Panc1 (cell line): Measurements from ENCODE around the gene TRDMT1. TPM values are rescaled to one million over a fixed set of nuclear protein-coding genes. Genes with fewer than 3 reads are reported as not detected.

ENCODE experiments used
- ATAC-seq: fragments of 200-7000 bp; cut with Tn5 transposase; 2 replicates; pipeline ENCODE4 v1.9.1; 2020; ENCODE audit warnings: mild to moderate bottlenecking, moderate library complexity
- BruUV-seq: library from RNA; stranded (reverse); fragments of 400-500 nt; replicated peaks from 2 replicates; lab custom pipeline; 2021; lab: Mats Ljungman, UMichigan
- CTCF ChIA-PET: fragments of 300-600 bp; sonication (Branson Sonifier 250); formaldehyde crosslinking; loops from one replicate; lab custom pipeline; 2022; ENCODE audit warnings: antibody characterized with exemption; lab: Charles Lee
- POLR2A ChIA-PET: fragments of 300-600 bp; sonication (Branson Sonifier 250); formaldehyde crosslinking; loops from one replicate; lab custom pipeline; 2022; ENCODE audit warnings: antibody characterized with exemption; lab: Charles Lee
- DNase-seq: peaks from one replicate; pipeline ENCODE4 v3.0.0-alpha.2; 2010; ENCODE audit warnings: low read depth, low spot score
- H3K27ac ChIP-seq: 2 replicates; pipeline ENCODE4 v1.5.1; 2011; ENCODE audit warnings: mild to moderate bottlenecking, low read length, inconsistent platforms
- H3K27me3 ChIP-seq: fragments of 200-500 bp; sonication (Bioruptor generic); 2 replicates; pipeline ENCODE4 v1.6.0; 2014; ENCODE audit warnings: low read length, inconsistent platforms; ENCODE audit not compliant: control insufficient read depth, insufficient read depth
- H3K36me3 ChIP-seq: fragments of 200-500 bp; sonication (Bioruptor generic); 2 replicates; pipeline ENCODE4 v1.5.1; 2014; ENCODE audit warnings: inconsistent platforms, mild to moderate bottlenecking, low read length, moderate library complexity; ENCODE audit not compliant: control insufficient read depth, insufficient read depth
- H3K4me1 ChIP-seq: 2 replicates; pipeline ENCODE4 v1.5.1; 2011; ENCODE audit warnings: inconsistent platforms, mild to moderate bottlenecking, low read length, moderate library complexity; ENCODE audit not compliant: control insufficient read depth, insufficient read depth
- H3K4me3 ChIP-seq, 2 experiments: 2 replicates each; pipeline ENCODE4 v1.5.1; 2011 to 2012; ENCODE audit warnings: low read depth in 2 of 2, low read length in 2 of 2, mild to moderate bottlenecking in 2 of 2, inconsistent platforms in 1 of 2, moderate library complexity in 1 of 2
- H3K9me3 ChIP-seq: fragments of 200-500 bp; sonication (Bioruptor generic); 2 replicates; pipeline ENCODE4 v1.5.1; 2014; ENCODE audit warnings: low read depth, mild to moderate bottlenecking, inconsistent platforms, low read length, moderate library complexity; ENCODE audit not compliant: control insufficient read depth, insufficient read depth
- POLR2AphosphoS5 ChIP-seq: IDR thresholded peaks from 2 replicates; pipeline ENCODE4 v1.6.1; 2012; ENCODE audit warnings: mild to moderate bottlenecking, low read depth, low read length, moderate library complexity
- SIN3A ChIP-seq: IDR thresholded peaks from 2 replicates; pipeline ENCODE4 v1.6.1; 2012; ENCODE audit warnings: low read depth, mild to moderate bottlenecking, low read length, moderate library complexity, borderline replicate concordance; ENCODE audit not compliant: insufficient read depth
- TCF7L2 ChIP-seq: IDR thresholded peaks from 2 replicates; pipeline ENCODE4 v1.6.1; 2011; ENCODE audit warnings: mild to moderate bottlenecking, low read depth, low read length, inconsistent platforms
- in situ Hi-C: cut with HindIII; loops from 2 replicates; pipeline ENCODE4 v1.10.0; 2016; ENCODE audit warnings: low sequenced_read_pairs, low pct_unique_long_range_greater_than_20kb
- intact Hi-C: fragments of 100-400 bp; cut with micrococcal nuclease; formaldehyde crosslinking; loops from one replicate; pipeline ENCODE4 v1.10.0; 2022; ENCODE audit not compliant: unreplicated experiment
- total RNA-seq: library from RNA; stranded (reverse); gene quantifications from one replicate; pipeline ENCODE4 v1.2.1, GENCODE V29; 2021; ENCODE audit not compliant: unreplicated experiment
- TF ChIP-seq, protein P1 (sequence below), 2 experiments: IDR thresholded peaks; 2 replicates each; pipeline ENCODE4 v1.6.1; 2011 to 2012; ENCODE audit warnings: low read depth in 2 of 2, control low read depth in 1 of 2, low read length in 1 of 2, mild to moderate bottlenecking in 1 of 2, moderate library complexity in 1 of 2; ENCODE audit not compliant: insufficient read depth in 1 of 2
- TF ChIP-seq, protein P2 (sequence below): fragments of 450-650 bp; IDR thresholded peaks from 2 replicates; pipeline ENCODE4 v1.5.1; 2017; ENCODE audit warnings: mild to moderate bottlenecking

Gene TRDMT1
- total RNA-seq, 1 experiment from 2014 or later, result 7.6 TPM

DNA sequence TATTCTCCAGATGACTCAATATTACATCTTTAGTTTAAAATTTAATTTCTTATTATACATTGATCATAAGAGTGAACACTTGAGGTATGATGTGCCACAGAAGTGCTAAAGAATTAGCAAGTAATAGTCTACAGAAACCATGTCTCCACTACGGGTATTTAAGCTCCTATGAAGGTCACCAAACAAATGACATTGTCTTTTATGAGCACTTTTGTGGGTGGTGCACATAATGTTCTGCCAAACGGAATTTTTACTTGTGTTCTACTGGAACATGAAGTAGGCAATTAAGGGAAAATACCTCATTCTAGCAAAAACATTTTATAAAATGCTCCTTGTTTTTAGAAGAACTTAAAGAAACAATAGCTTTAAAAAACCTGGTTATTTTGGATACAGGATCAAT, 44.4 kb downstream of the TRDMT1 start:
- H3K4me3 ChIP-seq, result no peak overlapping the region
- H3K27ac ChIP-seq, result no peak overlapping the region; the same call in 1 of the 2 replicates
- ATAC-seq, result no peak
- in situ Hi-C loops (no loop called here), intact Hi-C loops (no loop called here)
- H3K4me1 ChIP-seq, result no peaks in the 10 kb centered on the region
- ChIA-PET CTCF (no interaction called here), POLR2A (no interaction called here)
- no peaks in the 10 kb centered on the region for H3K36me3 ChIP-seq
- no peaks in the 10 kb centered on the region for H3K9me3 ChIP-seq
- H3K27me3 ChIP-seq, result no peaks in the 10 kb centered on the region
- no TSS peak for BruUV-seq
- TF ChIP-seq, protein P1, sequence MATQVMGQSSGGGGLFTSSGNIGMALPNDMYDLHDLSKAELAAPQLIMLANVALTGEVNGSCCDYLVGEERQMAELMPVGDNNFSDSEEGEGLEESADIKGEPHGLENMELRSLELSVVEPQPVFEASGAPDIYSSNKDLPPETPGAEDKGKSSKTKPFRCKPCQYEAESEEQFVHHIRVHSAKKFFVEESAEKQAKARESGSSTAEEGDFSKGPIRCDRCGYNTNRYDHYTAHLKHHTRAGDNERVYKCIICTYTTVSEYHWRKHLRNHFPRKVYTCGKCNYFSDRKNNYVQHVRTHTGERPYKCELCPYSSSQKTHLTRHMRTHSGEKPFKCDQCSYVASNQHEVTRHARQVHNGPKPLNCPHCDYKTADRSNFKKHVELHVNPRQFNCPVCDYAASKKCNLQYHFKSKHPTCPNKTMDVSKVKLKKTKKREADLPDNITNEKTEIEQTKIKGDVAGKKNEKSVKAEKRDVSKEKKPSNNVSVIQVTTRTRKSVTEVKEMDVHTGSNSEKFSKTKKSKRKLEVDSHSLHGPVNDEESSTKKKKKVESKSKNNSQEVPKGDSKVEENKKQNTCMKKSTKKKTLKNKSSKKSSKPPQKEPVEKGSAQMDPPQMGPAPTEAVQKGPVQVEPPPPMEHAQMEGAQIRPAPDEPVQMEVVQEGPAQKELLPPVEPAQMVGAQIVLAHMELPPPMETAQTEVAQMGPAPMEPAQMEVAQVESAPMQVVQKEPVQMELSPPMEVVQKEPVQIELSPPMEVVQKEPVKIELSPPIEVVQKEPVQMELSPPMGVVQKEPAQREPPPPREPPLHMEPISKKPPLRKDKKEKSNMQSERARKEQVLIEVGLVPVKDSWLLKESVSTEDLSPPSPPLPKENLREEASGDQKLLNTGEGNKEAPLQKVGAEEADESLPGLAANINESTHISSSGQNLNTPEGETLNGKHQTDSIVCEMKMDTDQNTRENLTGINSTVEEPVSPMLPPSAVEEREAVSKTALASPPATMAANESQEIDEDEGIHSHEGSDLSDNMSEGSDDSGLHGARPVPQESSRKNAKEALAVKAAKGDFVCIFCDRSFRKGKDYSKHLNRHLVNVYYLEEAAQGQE (IDR thresholded peaks at IDR 0.05; ENCODE audit: insufficient read depth in 1 of 2, low read depth in 2 of 2, low read length in 1 of 2), result no peak
- TF ChIP-seq TCF7L2 (no peak), POLR2AphosphoS5 (no peak), SIN3A (no peak)
- TF ChIP-seq, protein P2, sequence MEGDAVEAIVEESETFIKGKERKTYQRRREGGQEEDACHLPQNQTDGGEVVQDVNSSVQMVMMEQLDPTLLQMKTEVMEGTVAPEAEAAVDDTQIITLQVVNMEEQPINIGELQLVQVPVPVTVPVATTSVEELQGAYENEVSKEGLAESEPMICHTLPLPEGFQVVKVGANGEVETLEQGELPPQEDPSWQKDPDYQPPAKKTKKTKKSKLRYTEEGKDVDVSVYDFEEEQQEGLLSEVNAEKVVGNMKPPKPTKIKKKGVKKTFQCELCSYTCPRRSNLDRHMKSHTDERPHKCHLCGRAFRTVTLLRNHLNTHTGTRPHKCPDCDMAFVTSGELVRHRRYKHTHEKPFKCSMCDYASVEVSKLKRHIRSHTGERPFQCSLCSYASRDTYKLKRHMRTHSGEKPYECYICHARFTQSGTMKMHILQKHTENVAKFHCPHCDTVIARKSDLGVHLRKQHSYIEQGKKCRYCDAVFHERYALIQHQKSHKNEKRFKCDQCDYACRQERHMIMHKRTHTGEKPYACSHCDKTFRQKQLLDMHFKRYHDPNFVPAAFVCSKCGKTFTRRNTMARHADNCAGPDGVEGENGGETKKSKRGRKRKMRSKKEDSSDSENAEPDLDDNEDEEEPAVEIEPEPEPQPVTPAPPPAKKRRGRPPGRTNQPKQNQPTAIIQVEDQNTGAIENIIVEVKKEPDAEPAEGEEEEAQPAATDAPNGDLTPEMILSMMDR, result no peak
- no peak for DNase-seq

DNA sequence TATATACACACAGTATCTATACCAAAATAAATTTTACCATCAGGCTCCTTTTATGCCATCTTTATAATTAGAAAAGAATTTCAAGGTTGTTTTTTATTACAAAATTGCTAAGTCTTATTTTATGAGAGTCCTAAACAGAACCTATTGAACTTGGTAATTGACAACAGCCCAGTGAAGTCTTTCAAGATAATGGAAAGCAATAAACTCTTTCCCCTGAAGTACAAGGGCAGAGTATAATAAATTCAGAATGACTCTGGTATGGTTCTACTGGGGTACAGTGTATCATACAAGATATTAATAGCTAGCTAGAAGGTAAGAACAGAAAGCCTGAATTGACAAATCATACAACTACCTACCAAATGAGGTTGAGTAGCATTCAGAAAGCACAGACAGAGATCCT, 45.6 kb downstream of the TRDMT1 start:
- POLR2A ChIA-PET, result no interaction called here

More for the DNA sequence above, 45.6 kb downstream of the TRDMT1 start:
- in situ Hi-C loops (no loop called here), intact Hi-C loops (no loop called here)
- Histone ChIP-seq H3K27ac (no peak overlapping the region), H3K9me3 (no peaks in the 10 kb centered on the region), H3K4me3 (no peak overlapping the region), H3K36me3 (no peaks in the 10 kb centered on the region), H3K27me3 (no peaks in the 10 kb centered on the region), H3K4me1 (no peaks in the 10 kb centered on the region)
- ATAC-seq (no peak), DNase-seq (no peak)
- CTCF ChIA-PET, result no interaction called here
- BruUV-seq, result no TSS peak
- TF ChIP-seq POLR2AphosphoS5 (no peak), TCF7L2 (no peak), SIN3A (no peak)
- TF ChIP-seq, protein P2, result no peak
- TF ChIP-seq, protein P1 (IDR thresholded peaks at IDR 0.05; ENCODE audit: insufficient read depth in 1 of 2, low read depth in 2 of 2, low read length in 1 of 2), result no peak
